ENCODE data around the gene TMED3.
"Not testable (repeated sequence)": the region's sequence is repeated elsewhere in the genome, so short reads cannot be mapped to it uniquely, and the experiment has no call there.

The TMED3 gene

GRCh38 chr15:79316864-79317263 is 6.0 kb downstream of the TMED3 start:
- no peak for DNase-seq (ENCODE audit: low read depth)

GRCh38 chr15:79319973-79320372 is 9.1 kb downstream of the TMED3 start:
- not testable (repeated sequence) for DNase-seq (ENCODE audit: low read depth)

GRCh38 chr15:79321876-79322275 is 11.0 kb downstream of the TMED3 start:
- DNase-seq (ENCODE audit: low read depth) = no peak

GRCh38 chr15:79322306-79322705 is 11.4 kb downstream of the TMED3 start:
- DNase-seq (ENCODE audit: low read depth) = no peak

- no peak for DNase-seq (ENCODE audit: low read depth)
These were observed 12.0 kb downstream of the TMED3 start for GRCh38 chr15:79322945-79323344.

- no peak for DNase-seq (ENCODE audit: low read depth)
These were observed 18.3 kb downstream of the TMED3 start for GRCh38 chr15:79329171-79329611.

GRCh38 chr15:79332824-79333510 is 22.1 kb downstream of the TMED3 start:
- no peak for DNase-seq (ENCODE audit: low read depth)

- no peak for DNase-seq (ENCODE audit: low read depth)
These were observed 26.7 kb downstream of the TMED3 start for GRCh38 chr15:79337591-79337990.

GRCh38 chr15:79339588-79340314 is 28.8 kb downstream of the TMED3 start:
- DNase-seq (ENCODE audit: low read depth) = no peak

GRCh38 chr15:79340315-79340602 is 29.3 kb downstream of the TMED3 start:
- no peak for DNase-seq (ENCODE audit: low read depth)

GRCh38 chr15:79341396-79341795 is 30.5 kb downstream of the TMED3 start:
- no peak for DNase-seq (ENCODE audit: low read depth)

- DNase-seq (ENCODE audit: low read depth) = no peak
These were observed 38.6 kb downstream of the TMED3 start for GRCh38 chr15:79349525-79349924.

- no peak for DNase-seq (ENCODE audit: low read depth)
These were observed 41.3 kb downstream of the TMED3 start for GRCh38 chr15:79352206-79352605.

GRCh38 chr15:79357566-79357965 is 46.7 kb downstream of the TMED3 start:
- DNase-seq (ENCODE audit: low read depth) = no peak

- no peak for DNase-seq (ENCODE audit: low read depth)
These were observed 47.2 kb downstream of the TMED3 start for GRCh38 chr15:79358069-79358468.

GRCh38 chr15:79364571-79365240 is 53.8 kb downstream of the TMED3 start:
- DNase-seq (ENCODE audit: low read depth) = no peak

- no peak for DNase-seq (ENCODE audit: low read depth)
These were observed 54.9 kb downstream of the TMED3 start for GRCh38 chr15:79365765-79366164.

GRCh38 chr15:79366691-79367090 is 55.8 kb downstream of the TMED3 start:
- DNase-seq (ENCODE audit: low read depth) = no peak

GRCh38 chr15:79370716-79371115 is 59.8 kb downstream of the TMED3 start:
- no peak for DNase-seq (ENCODE audit: low read depth)

- DNase-seq (ENCODE audit: low read depth) = no peak
These were observed 60.7 kb downstream of the TMED3 start for GRCh38 chr15:79371591-79371990.

GRCh38 chr15:79372428-79372827 is 61.5 kb downstream of the TMED3 start:
- no peak for DNase-seq (ENCODE audit: low read depth)

All from activated T-cell treated with anti-CD3 and anti-CD28 coated beads for 24 hours (primary cell).